ENCODE data around the gene INHA.

INHA gene

DNA sequence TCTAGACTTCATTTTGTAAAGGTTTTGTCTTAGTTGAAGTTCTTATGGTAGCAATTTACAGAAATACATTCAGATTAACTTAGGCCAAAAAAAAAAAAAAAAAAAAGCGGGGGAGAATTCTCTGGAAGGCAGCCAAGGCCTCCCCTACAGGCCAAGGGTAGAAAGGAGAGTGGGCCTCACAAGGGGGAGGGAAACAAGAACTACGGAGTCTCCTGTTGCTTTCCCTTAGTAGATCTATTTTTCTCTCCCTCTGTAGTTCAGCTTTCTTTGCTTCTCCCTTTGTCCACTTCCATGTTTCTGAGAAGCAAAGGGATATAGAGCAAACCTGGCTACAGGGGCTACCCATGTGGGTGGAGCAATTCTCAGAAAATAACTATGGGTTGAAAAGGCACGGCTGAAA, 23.1 kb downstream of the INHA start:
- Mint-ChIP-seq H3K4me3 (no peak overlapping the region), H3K27ac (no peak overlapping the region), H3K4me1 (peaks cover 6% of the 10 kb centered on the region), H3K9me3 (no peaks in the 10 kb centered on the region), H3K36me3 (peaks cover 2% of the 10 kb centered on the region), H3K27me3 (peaks cover 12% of the 10 kb centered on the region)
- DNase-seq (ENCODE audit: low spot score in 2 of 2) (no peak), ATAC-seq (ENCODE audit: low read depth) (no peak)

DNA sequence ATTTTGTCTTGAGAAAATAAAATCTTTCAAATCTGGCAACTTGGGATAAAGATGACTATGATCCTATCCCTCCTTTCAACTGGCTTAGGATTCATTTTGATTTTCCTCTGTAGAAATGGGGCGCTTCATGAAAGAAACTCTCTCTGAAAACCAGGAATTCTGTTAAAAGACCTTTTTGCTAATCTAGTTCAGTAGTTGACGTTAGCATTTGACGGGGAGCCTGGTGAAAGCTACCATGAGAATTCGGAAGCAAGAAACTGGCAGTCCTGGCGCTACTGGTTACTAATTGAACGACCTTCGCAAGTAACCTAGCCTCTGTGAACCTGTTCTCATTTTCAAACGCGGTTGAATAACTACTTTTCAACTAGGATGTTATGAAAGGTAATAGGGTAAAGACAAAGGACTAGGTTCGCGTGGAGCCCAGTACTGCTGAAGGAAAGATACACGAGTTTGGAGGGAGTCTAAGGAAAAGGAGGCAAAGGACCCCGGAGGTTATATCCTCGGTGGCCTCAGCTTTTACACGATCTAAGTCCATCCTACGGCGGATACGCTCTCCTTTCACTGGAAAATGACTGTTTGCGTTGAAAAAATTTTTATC, 24.9 kb downstream of the INHA start:
- Mint-ChIP-seq H3K4me3 (peak overlapping the region; percentile 90), H3K27ac (peak overlapping the region; percentile 86), H3K27me3 (peaks cover 12% of the 10 kb centered on the region), H3K36me3 (peaks cover 13% of the 10 kb centered on the region), H3K4me1 (peaks cover 6% of the 10 kb centered on the region), H3K9me3 (no peaks in the 10 kb centered on the region)
- ATAC-seq (ENCODE audit: low read depth), result no peak
- no peak for DNase-seq (ENCODE audit: low spot score in 2 of 2)

DNA sequence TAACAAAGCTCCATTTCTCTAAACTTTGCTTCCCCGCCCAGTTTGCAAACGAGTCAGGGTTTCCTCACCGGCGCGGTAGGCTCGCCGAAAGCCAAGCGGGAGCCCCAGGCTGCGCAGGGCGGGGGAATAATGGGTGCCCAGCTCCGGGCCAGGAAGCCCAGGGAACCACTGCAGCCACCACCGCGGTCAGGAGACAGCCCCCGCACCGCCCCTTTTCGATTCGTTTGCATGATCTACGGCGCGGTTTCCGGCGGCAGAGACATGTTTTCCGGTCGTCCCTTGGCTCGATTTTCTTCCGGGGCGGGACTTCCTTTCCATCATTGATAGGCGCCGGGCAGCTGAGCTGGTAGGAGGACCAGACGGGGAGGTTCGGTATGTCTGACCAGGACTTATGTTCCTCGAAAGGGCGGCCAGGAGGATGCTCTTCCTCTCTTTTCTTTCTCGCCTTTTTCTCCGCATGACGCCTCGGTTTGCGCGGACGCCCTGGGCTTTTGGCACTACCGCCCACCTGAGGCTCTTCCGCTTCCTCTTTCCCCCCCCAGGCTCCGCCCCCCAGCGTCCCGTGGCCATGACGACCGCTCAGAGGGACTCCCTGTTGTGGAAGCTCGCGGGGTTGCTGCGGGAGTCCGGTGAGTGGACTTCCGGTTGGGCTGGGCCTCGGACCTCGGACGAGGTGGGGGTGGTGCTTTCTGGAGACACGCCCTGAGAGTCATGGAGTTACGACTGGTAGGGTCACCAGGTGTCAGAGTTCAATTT, 25.6 kb downstream of the INHA start, which contains the start of gene STK11IP:
STK11IP (plus strand) TSS at position 306 of the 756 bp plus-strand sequence; CDS start at position 569, 263 bp downstream.
- Mint-ChIP-seq H3K4me1 (peaks cover 6% of the 10 kb centered on the region), H3K9me3 (no peaks in the 10 kb centered on the region), H3K27me3 (peaks cover 9% of the 10 kb centered on the region)

DNA sequence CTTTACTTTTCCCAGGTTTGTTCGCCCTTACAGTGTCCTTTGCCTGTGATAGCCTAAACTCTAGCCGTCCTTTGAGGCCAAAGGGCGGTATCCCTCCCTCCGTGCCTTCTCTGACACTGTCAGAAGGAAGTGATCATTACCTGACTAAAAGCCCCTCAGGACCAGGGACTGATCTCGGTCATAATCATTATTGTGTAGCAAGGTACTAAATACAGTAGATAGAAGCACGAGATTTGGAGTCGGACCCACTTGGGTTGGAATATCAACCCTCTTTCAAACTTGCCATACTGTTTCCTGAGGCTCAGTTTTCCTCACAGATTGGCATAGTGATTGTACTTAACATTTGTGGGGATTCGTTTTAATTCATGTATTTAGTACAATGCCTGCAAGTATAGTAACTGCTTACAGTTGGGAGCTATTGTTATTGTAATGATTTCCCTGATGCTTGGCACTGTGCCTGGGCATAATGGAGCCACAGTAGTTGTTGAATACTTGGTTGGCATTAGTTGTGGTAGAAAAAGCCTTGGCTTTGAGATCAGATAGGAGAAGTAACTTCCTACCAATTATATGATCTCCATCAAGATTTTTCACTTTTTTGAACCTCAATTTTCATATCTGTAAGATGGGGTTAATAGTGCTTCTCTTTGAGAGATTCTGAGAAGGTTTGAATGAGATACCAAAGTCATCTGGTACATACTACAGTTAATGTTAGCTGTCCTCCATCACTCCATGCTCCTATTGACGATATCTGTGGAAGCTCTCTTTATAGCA, 26.4 kb downstream of the INHA start:
- Mint-ChIP-seq H3K9me3 (no peaks in the 10 kb centered on the region), H3K4me3 (peak overlapping the region; percentile 90)

More for the DNA sequence above, 25.6 kb downstream of the INHA start, which contains the start of gene STK11IP:
- ATAC-seq (ENCODE audit: low read depth) (peak; percentile 90), DNase-seq (ENCODE audit: low spot score in 2 of 2) (peak; percentile 82 to 85)
- H3K4me3 Mint-ChIP-seq, result peak within 1 kb of the TSS; percentile 90
- peak within 1 kb of the TSS; percentile 86 for H3K27ac Mint-ChIP-seq
- peaks cover 16% of the 10 kb centered on the region for H3K36me3 Mint-ChIP-seq

DNA sequence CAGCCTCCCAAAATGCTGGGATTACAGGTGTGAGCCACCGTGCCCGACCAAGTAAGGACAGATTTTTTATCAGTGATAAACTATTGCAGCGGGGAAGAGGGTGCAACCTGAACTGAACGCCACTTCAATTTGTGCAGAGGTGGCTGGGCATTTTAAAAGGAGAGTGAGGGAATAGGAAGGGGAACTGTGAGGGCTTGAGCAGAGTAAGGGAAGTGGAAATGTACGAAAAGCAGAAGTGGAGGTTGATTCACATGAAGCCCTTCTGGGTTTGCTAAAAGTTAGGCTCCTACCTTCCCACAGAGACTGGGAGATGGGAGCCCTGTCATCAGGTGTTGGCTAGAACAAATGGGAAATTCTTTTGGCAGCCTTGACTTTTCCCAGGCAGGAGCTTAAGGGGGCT, 31.7 kb downstream of the INHA start:
- H3K36me3 Mint-ChIP-seq, result peaks cover 40% of the 10 kb centered on the region
- ATAC-seq (ENCODE audit: low read depth), result peak; percentile 99
- no peak for DNase-seq (ENCODE audit: low spot score in 2 of 2)
- H3K27me3 Mint-ChIP-seq, result no peaks in the 10 kb centered on the region
- no peaks in the 10 kb centered on the region for H3K9me3 Mint-ChIP-seq
- peak overlapping the region; percentile 25 for H3K4me3 Mint-ChIP-seq
- H3K27ac Mint-ChIP-seq, result no peak overlapping the region
- peaks cover 15% of the 10 kb centered on the region for H3K4me1 Mint-ChIP-seq

More for the DNA sequence above, 26.4 kb downstream of the INHA start:
- H3K36me3 Mint-ChIP-seq, result peaks cover 17% of the 10 kb centered on the region
- no peak for DNase-seq (ENCODE audit: low spot score in 2 of 2)
- H3K27me3 Mint-ChIP-seq, result peaks cover 4% of the 10 kb centered on the region
- H3K4me1 Mint-ChIP-seq, result peaks cover 6% of the 10 kb centered on the region
- H3K27ac Mint-ChIP-seq, result peak overlapping the region; percentile 86
- no peak for ATAC-seq (ENCODE audit: low read depth)

DNA sequence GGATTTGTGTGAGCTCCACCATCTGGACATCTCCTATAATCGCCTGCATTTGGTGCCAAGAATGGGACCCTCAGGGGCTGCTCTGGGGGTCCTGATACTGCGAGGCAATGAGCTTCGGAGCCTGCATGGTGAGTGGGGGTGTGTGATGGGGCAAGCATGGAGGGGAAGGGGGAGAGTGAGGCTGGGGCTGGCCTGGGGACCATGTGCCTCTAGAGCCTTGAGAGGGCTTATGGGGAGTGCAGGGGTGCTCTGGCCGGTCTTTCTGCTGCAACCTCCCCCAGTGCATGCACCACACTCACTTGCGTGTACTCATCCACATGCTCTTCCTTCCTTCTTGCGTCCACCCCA, 33.5 kb downstream of the INHA start:
- DNase-seq (ENCODE audit: low spot score in 2 of 2), result no peak
- Mint-ChIP-seq H3K27ac (no peak overlapping the region), H3K9me3 (no peaks in the 10 kb centered on the region), H3K4me1 (peaks cover 12% of the 10 kb centered on the region), H3K27me3 (no peaks in the 10 kb centered on the region), H3K4me3 (no peak overlapping the region), H3K36me3 (peaks cover 40% of the 10 kb centered on the region)
- no peak for ATAC-seq (ENCODE audit: low read depth)

DNA sequence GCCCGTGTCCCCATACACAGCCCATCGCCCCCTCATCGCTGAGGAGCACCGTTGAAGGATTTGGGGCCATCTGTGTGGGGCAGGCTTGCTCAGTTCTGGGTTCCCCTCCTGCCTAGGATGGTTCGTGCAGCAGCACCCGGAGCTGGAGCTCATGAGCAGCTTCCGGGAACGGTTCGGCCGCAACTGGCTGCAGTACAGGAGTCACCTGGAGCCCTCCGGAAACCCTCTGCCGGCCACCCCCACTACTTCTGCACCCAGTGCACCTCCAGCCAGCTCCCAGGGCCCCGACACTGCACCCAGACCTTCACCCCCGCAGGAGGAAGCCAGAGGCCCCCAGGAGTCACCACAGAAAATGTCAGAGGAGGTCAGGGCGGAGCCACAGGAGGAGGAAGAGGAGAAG, 35.8 kb downstream of the INHA start:
- peaks cover 22% of the 10 kb centered on the region for H3K4me1 Mint-ChIP-seq

DNA sequence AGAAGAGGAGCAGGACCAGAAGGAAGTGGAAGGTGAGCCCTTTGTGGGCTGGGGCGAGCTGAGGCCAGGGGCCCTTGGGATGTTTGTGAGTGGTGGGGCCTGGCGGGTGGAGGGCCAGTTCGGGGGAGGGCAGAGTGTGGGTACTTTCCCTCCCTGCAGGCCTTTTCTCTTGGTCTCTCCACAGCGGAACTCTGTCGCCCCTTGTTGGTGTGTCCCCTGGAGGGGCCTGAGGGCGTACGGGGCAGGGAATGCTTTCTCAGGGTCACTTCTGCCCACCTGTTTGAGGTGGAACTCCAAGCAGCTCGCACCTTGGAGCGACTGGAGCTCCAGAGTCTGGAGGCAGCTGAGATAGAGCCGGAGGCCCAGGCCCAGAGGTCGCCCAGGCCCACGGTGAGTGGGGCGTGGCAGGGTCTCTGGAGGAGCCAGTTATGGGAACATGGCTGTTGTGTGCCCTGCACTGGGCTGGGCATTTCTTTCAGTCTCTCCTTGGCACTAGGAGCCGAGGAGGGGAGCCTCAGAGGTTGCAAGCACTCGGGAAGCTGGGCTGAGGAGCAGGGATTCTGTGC, 36.4 kb downstream of the INHA start:
- no peak overlapping the region for H3K27ac Mint-ChIP-seq
- H3K4me1 Mint-ChIP-seq, result peaks cover 25% of the 10 kb centered on the region
- H3K27me3 Mint-ChIP-seq, result no peaks in the 10 kb centered on the region
- peaks cover 36% of the 10 kb centered on the region for H3K36me3 Mint-ChIP-seq
- no peaks in the 10 kb centered on the region for H3K9me3 Mint-ChIP-seq
- DNase-seq (ENCODE audit: low spot score in 2 of 2) (no peak), ATAC-seq (ENCODE audit: low read depth) (no peak)
- H3K4me3 Mint-ChIP-seq, result no peak overlapping the region

More for the DNA sequence above, 35.8 kb downstream of the INHA start:
- H3K9me3 Mint-ChIP-seq, result no peaks in the 10 kb centered on the region
- ATAC-seq (ENCODE audit: low read depth) (no peak), DNase-seq (ENCODE audit: low spot score in 2 of 2) (no peak)
- no peaks in the 10 kb centered on the region for H3K27me3 Mint-ChIP-seq
- peaks cover 34% of the 10 kb centered on the region for H3K36me3 Mint-ChIP-seq
- no peak overlapping the region for H3K4me3 Mint-ChIP-seq
- no peak overlapping the region for H3K27ac Mint-ChIP-seq

DNA sequence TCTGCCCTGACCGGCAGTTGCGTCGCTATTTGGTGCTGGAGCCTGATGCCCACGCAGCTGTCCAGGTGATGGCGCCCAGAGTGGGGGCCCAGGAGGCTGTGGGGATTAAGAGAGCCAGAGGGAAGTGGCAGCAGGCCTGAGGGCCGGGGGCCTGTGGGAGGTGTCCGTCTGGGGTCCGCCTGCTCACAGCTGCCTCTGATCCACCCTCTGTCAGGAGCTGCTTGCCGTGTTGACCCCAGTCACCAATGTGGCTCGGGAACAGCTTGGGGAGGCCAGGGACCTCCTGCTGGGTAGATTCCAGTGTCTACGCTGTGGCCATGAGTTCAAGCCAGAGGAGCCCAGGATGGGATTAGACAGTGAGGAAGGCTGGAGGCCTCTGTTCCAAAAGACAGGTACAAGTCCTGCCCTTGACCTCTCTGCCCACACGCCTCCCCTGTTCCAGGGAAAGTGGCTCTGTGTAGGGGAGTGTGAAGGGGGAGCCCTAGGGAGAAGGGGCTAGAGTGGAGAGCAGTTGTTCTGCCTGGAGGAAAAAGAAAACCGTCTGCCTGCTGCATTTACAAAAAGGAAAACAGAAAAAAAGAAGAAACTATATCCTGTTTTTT, 37.1 kb downstream of the INHA start:
- Mint-ChIP-seq H3K27ac (no peak overlapping the region), H3K36me3 (peaks cover 35% of the 10 kb centered on the region)
- no peak for ATAC-seq (ENCODE audit: low read depth)

DNA sequence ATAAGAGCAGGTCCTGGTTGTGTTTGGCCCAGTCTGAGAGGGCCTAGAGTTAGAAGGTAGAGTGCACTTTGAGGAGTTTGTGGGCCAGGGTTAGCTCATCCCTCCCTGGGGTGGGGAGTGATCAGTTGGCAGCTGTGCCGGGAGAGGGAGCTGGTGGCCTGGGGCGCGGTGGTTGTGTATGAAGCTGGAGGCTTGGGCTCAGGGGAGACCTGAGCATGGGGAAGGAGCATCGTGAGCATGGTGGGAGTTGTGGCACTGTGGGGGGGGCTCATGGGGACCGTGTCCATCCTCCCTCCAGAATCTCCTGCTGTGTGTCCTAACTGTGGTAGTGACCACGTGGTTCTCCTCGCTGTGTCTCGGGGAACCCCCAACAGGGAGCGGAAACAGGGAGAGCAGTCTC, 39.2 kb downstream of the INHA start:
- H3K27me3 Mint-ChIP-seq, result no peaks in the 10 kb centered on the region
- no peak overlapping the region for H3K4me3 Mint-ChIP-seq
- H3K9me3 Mint-ChIP-seq, result no peaks in the 10 kb centered on the region
- peaks cover 41% of the 10 kb centered on the region for H3K36me3 Mint-ChIP-seq
- no peak overlapping the region for H3K27ac Mint-ChIP-seq
- peaks cover 12% of the 10 kb centered on the region for H3K4me1 Mint-ChIP-seq
- ATAC-seq (ENCODE audit: low read depth) (no peak), DNase-seq (ENCODE audit: low spot score in 2 of 2) (no peak)

More for the DNA sequence above, 37.1 kb downstream of the INHA start:
- H3K4me3 Mint-ChIP-seq, result no peak overlapping the region
- H3K4me1 Mint-ChIP-seq, result peaks cover 19% of the 10 kb centered on the region
- H3K9me3 Mint-ChIP-seq, result no peaks in the 10 kb centered on the region
- H3K27me3 Mint-ChIP-seq, result no peaks in the 10 kb centered on the region
- DNase-seq (ENCODE audit: low spot score in 2 of 2), result no peak

DNA sequence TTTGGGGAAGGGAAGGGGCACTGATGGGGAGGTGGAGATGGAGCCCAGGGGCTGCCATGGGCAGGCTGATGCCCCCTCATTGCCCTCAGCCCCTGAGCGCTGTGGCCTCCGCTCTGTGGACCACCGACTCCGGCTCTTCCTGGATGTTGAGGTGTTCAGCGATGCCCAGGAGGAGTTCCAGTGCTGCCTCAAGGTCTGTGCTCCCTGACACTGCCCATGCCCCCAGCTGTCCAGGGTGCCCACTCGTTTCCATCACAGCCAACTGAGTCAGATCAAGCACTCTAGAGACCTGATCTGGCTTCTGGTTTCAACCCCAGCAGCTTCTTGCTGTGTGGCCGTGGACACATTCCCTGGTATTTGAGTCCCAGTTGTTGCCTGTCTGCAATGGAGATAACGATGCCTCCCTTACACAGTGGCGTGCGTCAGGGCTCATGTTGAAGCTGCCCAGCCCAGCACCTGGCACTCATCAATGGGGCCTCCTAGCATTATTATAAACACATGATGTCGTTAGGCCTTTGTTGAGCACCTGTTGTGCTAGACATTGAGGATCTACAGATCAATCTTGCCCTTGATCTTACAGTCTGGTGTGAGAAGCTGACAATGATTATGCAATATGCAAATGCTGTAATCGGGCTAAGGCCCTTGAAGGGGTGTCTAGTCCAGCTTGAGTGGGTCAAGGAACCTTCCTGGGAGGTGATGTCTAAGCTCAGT, 39.9 kb downstream of the INHA start:
- Mint-ChIP-seq H3K27me3 (no peaks in the 10 kb centered on the region), H3K4me3 (peak overlapping the region; percentile 33), H3K27ac (no peak overlapping the region), H3K36me3 (peaks cover 35% of the 10 kb centered on the region), H3K4me1 (peaks cover 12% of the 10 kb centered on the region), H3K9me3 (no peaks in the 10 kb centered on the region)
- ATAC-seq (ENCODE audit: low read depth) (no peak), DNase-seq (ENCODE audit: low spot score in 2 of 2) (no peak)

DNA sequence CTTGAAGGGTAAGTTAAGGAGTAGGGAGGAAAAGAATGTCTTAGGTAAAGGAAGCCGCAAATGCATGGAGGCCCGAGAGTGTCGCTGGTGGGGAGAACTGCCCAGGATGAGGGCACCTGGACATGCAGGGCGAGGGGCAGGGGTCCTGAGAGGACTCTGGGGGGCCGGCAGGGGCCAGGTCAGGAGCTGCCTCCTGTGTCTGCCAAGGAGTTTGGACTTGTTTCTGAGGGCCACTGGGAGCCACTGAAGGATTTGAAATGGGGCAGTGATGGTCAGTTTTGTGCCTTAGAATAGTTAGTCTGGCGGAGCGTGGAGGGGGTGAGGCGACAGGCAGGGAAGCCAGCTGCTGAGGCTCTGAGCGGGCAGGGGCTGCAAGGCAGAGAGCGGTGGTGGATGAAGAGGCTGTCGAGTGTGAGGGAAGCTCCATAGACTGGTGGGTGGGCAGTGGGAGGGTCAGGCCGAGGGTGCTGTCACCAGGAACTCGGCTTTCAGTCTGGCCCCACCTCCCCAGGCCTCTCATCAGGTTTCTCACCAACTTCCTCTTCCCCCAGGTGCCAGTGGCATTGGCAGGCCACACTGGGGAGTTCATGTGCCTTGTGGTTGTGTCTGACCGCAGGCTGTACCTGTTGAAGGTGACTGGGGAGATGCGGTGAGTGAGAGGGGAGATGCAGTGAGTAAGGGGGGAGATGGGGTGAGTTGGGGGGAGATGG, 40.6 kb downstream of the INHA start:
- ATAC-seq (ENCODE audit: low read depth) (peak; percentile 100), DNase-seq (ENCODE audit: low spot score in 2 of 2) (peak in 1 of 2 donors; percentile 45)
- Mint-ChIP-seq H3K36me3 (peaks cover 31% of the 10 kb centered on the region), H3K27me3 (no peaks in the 10 kb centered on the region), H3K4me3 (peak overlapping the region; percentile 47), H3K27ac (peak overlapping the region; percentile 19), H3K4me1 (peaks cover 12% of the 10 kb centered on the region), H3K9me3 (no peaks in the 10 kb centered on the region)

Measured in memory B cell (primary cell).